ENCODE data around the gene ESR1.
"Not testable (repeated sequence)": the region's sequence is repeated elsewhere in the genome, so short reads cannot be mapped to it uniquely, and the experiment has no call there.

Gene ESR1

GRCh38 chr6:152063170-152063921 is 255.9 kb downstream of the ESR1 start:
- no peaks in the 10 kb centered on the region for H3K4me1 Mint-ChIP-seq
- H3K4me3 Mint-ChIP-seq, result no peak overlapping the region
- H3K36me3 Mint-ChIP-seq, result no peaks in the 10 kb centered on the region
- no peaks in the 10 kb centered on the region for H3K9me3 Mint-ChIP-seq
- DNase-seq (ENCODE audit: low spot score in 2 of 2) (no peak), ATAC-seq (no peak)
- H3K27ac Mint-ChIP-seq, result no peak overlapping the region

DNA sequence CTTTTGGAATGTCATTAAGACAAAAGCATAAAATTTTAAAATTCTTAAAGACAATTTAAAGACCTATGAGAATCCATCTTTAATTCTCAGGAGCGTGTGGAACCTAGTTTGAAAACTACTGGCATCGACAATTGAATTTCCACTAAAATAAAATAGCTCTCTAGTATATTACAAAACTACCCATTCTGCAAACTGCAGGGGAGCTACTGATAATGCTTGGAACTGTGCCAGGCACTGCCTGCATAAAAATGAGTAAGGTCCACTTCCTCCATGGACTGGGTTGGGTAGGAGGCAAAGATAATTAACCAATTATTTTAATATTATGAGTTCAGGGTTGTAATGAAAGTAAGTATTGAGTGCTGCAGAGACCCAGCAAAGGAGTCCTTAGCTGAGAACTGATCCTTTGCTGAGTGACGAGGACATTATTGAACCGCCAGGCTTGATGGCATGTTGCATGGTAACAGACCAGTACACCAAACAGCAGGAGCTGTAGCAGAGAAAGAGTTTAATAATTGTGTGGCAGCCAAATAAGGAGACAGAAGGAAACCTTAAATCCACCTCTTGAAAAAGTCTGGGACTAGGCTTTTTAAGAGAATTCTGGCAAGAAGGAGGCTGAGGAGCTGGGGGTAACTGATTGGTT is 261.3 kb downstream of the ESR1 start:
- no peaks in the 10 kb centered on the region for H3K4me1 Mint-ChIP-seq
- no peaks in the 10 kb centered on the region for H3K9me3 Mint-ChIP-seq
- no peak overlapping the region for H3K27ac Mint-ChIP-seq
- ATAC-seq, result no peak
- no peak for DNase-seq (ENCODE audit: low spot score in 2 of 2)
- no peak overlapping the region for H3K4me3 Mint-ChIP-seq
- H3K36me3 Mint-ChIP-seq, result no peaks in the 10 kb centered on the region

DNA sequence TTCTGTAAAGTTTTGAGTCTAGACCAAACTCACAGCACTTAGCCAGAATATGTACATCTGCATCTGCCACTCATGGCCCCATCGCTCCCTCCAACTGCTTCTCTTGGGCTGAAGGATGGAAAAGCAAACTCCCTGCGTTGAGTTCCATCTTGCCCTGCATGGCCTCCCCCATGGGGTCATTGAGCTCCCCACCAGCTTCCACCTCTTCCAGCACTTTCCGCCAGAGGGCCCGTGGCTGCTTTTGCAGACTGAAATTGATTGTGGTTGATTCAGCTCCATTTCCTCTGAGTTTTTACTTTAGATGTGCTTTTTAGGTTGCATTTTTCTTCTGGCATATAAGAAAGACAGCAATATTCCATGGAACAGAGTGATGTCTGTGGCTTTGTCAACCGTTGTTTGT is 263.1 kb downstream of the ESR1 start:
- no peaks in the 10 kb centered on the region for H3K36me3 Mint-ChIP-seq
- no peak overlapping the region for H3K4me3 Mint-ChIP-seq
- no peaks in the 10 kb centered on the region for H3K9me3 Mint-ChIP-seq
- H3K4me1 Mint-ChIP-seq, result no peaks in the 10 kb centered on the region
- no peak overlapping the region for H3K27ac Mint-ChIP-seq
- DNase-seq (ENCODE audit: low spot score in 2 of 2) (no peak), ATAC-seq (no peak)

DNA sequence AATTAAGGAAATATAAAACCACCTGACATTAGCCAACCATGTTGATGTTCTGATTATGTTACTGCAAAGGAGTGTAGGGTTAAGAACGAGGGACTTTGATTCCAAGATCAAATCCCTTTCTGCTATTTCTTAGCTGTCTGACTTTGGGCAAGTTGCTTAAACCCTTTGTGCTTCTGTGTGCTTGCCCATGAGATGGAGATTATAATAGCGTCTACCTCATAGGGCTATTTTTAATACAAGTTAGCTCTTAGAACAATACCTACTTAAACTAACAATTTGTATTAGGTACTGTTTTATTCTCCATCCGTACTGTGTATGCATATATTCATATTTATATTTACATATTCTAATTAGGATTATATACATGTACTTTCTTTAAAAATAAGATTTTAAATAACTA is 263.8 kb downstream of the ESR1 start:
- DNase-seq (ENCODE audit: low spot score in 2 of 2) (no peak), ATAC-seq (no peak)
- H3K27ac Mint-ChIP-seq, result no peak overlapping the region
- H3K4me1 Mint-ChIP-seq, result no peaks in the 10 kb centered on the region
- no peak overlapping the region for H3K4me3 Mint-ChIP-seq
- no peaks in the 10 kb centered on the region for H3K36me3 Mint-ChIP-seq
- H3K9me3 Mint-ChIP-seq, result peaks cover 3% of the 10 kb centered on the region

GRCh38 chr6:152071843-152072242 is 264.4 kb downstream of the ESR1 start:
- Mint-ChIP-seq H3K4me3 (no peak overlapping the region), H3K36me3 (no peaks in the 10 kb centered on the region), H3K9me3 (peaks cover 3% of the 10 kb centered on the region), H3K4me1 (no peaks in the 10 kb centered on the region), H3K27ac (no peak overlapping the region)
- ATAC-seq, result no peak
- no peak for DNase-seq (ENCODE audit: low spot score in 2 of 2)

- not testable (repeated sequence) for H3K4me3 Mint-ChIP-seq; H3K27ac Mint-ChIP-seq; H3K4me1 Mint-ChIP-seq; H3K36me3 Mint-ChIP-seq; H3K9me3 Mint-ChIP-seq; ATAC-seq; DNase-seq (ENCODE audit: low spot score in 2 of 2)
Measured at GRCh38 chr6:152076242-152076641, 268.8 kb downstream of the ESR1 start.

- peaks cover 6% of the 10 kb centered on the region for H3K9me3 Mint-ChIP-seq
Measured at GRCh38 chr6:152078001-152078400, 270.5 kb downstream of the ESR1 start.

GRCh38 chr6:152078804-152079203 is 271.3 kb downstream of the ESR1 start:
- no peaks in the 10 kb centered on the region for H3K36me3 Mint-ChIP-seq
- H3K4me1 Mint-ChIP-seq, result no peaks in the 10 kb centered on the region
- ATAC-seq (no peak), DNase-seq (ENCODE audit: low spot score in 2 of 2) (no peak)
- no peak overlapping the region for H3K27ac Mint-ChIP-seq
- H3K4me3 Mint-ChIP-seq, result no peak overlapping the region
- peaks cover 6% of the 10 kb centered on the region for H3K9me3 Mint-ChIP-seq

More at GRCh38 chr6:152078001-152078400, 270.5 kb downstream of the ESR1 start:
- H3K4me1 Mint-ChIP-seq, result no peaks in the 10 kb centered on the region
- H3K27ac Mint-ChIP-seq, result no peak overlapping the region
- no peak overlapping the region for H3K4me3 Mint-ChIP-seq
- DNase-seq (ENCODE audit: low spot score in 2 of 2) (no peak), ATAC-seq (no peak)
- no peaks in the 10 kb centered on the region for H3K36me3 Mint-ChIP-seq

DNA sequence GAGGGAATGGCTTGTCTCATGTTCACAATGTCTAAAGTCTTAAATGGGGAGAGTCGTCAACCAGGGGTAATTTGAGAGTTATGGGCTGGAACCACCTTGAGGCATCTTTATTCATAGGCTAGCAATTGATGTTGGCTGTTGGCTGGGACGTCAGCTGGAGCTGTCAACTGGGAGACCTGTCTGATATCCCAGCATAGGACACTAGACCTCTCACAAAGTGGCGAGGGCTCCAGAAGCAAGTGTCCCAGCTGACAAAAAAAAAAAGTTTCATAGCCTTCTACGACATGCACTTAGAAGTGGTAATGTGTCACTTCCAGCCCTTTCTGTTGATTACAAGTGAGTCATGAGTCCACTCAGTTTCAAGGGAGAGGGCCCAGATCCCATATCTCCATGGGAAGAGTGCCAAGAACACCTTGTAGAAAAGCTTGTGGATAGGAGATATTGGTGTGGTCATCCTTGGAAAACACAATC is 278.0 kb downstream of the ESR1 start:
- Mint-ChIP-seq H3K4me3 (no peak overlapping the region), H3K4me1 (no peaks in the 10 kb centered on the region), H3K36me3 (no peaks in the 10 kb centered on the region), H3K9me3 (no peaks in the 10 kb centered on the region), H3K27ac (no peak overlapping the region)
- ATAC-seq (no peak), DNase-seq (ENCODE audit: low spot score in 2 of 2) (no peak)

DNA sequence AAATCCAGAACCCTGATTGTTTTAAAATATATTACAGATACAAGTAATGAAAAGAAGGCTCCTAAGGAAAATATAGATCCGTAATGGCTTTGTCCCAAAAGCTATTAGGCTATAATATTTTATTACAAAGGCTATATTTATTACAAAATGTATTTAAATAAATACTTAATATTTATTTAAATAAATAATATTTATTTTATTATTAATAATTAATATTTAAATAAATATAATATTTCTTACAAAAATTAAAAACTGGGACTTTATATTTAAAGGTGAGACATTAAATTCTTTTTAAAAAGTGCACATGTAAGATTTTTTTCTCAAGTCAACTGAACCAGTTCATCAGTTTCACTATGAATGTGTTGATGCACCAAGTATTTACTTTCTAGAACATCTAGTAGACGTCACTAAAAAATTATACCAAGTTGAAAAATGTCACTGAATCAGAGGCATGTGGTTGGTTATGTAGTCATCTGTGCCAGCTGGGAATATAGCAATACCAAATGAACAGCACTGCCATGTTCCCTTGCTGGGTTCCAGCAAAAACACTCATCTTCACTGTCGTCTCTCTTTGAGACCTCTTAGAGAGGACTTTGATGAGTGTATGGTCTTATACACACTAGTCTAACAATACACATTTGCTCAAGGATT is 278.9 kb downstream of the ESR1 start:
- ATAC-seq, result peak; percentile 59
- Mint-ChIP-seq H3K27ac (no peak overlapping the region), H3K9me3 (no peaks in the 10 kb centered on the region)

GRCh38 chr6:152087096-152087495 is 279.6 kb downstream of the ESR1 start:
- no peak overlapping the region for H3K4me3 Mint-ChIP-seq
- H3K36me3 Mint-ChIP-seq, result no peaks in the 10 kb centered on the region
- no peak for DNase-seq (ENCODE audit: low spot score in 2 of 2)
- H3K27ac Mint-ChIP-seq, result no peak overlapping the region
- ATAC-seq, result no peak
- no peaks in the 10 kb centered on the region for H3K9me3 Mint-ChIP-seq
- H3K4me1 Mint-ChIP-seq, result no peaks in the 10 kb centered on the region

More for the DNA sequence above, 278.9 kb downstream of the ESR1 start:
- no peak for DNase-seq (ENCODE audit: low spot score in 2 of 2)
- no peaks in the 10 kb centered on the region for H3K36me3 Mint-ChIP-seq
- no peaks in the 10 kb centered on the region for H3K4me1 Mint-ChIP-seq
- no peak overlapping the region for H3K4me3 Mint-ChIP-seq

DNA sequence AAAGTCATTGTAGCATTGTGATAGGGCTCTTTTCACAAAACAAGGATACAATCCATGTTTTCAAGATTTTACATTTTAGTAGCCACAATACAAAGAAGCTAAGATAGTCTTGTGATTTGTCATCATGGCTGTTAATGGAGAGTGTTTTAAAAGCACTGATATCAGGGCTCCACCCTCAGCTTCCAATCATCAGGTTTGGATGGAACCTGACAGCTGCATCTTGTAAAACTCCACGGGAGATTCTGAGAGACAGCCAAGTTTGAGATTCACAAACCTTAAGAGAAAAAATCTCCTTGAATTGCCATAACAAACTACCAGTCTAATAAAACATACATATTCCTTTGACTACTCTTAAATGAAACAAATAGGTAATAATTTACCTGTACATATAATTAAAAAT is 280.2 kb downstream of the ESR1 start:
- ATAC-seq, result no peak
- Mint-ChIP-seq H3K4me3 (no peak overlapping the region), H3K9me3 (no peaks in the 10 kb centered on the region), H3K36me3 (no peaks in the 10 kb centered on the region), H3K27ac (no peak overlapping the region), H3K4me1 (no peaks in the 10 kb centered on the region)
- DNase-seq (ENCODE audit: low spot score in 2 of 2), result no peak

DNA sequence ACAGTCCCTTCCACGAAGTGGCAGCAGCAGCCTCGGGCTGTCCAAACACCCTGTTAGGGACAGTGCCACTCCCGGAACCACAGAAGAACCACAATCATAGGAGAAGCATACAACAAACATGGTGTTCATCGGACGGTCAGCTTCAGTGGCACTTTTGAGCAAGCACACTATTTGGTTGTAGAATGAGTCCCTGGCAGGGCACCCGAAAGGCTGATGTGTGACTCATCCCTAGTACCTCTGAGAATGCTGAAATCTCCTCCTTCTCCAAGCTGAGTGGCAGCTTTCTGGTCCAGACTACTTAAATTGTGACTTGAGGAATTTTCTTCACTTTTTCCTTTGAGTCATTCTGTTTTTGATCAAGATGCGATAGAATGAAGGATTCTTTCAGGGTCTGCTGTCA is 282.5 kb downstream of the ESR1 start:
- no peak overlapping the region for H3K4me3 Mint-ChIP-seq
- ATAC-seq (no peak), DNase-seq (ENCODE audit: low spot score in 2 of 2) (no peak)
- no peaks in the 10 kb centered on the region for H3K9me3 Mint-ChIP-seq
- no peaks in the 10 kb centered on the region for H3K36me3 Mint-ChIP-seq
- peaks cover 8% of the 10 kb centered on the region for H3K4me1 Mint-ChIP-seq
- H3K27ac Mint-ChIP-seq, result no peak overlapping the region

GRCh38 chr6:152091201-152091600 is 283.7 kb downstream of the ESR1 start:
- Mint-ChIP-seq H3K9me3 (no peaks in the 10 kb centered on the region), H3K27ac (peak overlapping the region; percentile 24), H3K4me1 (peaks cover 15% of the 10 kb centered on the region), H3K4me3 (no peak overlapping the region), H3K36me3 (no peaks in the 10 kb centered on the region)
- ATAC-seq (no peak), DNase-seq (ENCODE audit: low spot score in 2 of 2) (no peak)

- Mint-ChIP-seq H3K4me3 (no peak overlapping the region), H3K36me3 (no peaks in the 10 kb centered on the region), H3K27ac (peak overlapping the region; percentile 24), H3K4me1 (peaks cover 15% of the 10 kb centered on the region), H3K9me3 (no peaks in the 10 kb centered on the region)
- DNase-seq (ENCODE audit: low spot score in 2 of 2), result no peak
- ATAC-seq, result no peak
Measured at GRCh38 chr6:152091851-152092341, 284.4 kb downstream of the ESR1 start.

GRCh38 chr6:152093711-152094110 is 286.2 kb downstream of the ESR1 start:
- Mint-ChIP-seq H3K9me3 (no peaks in the 10 kb centered on the region), H3K4me1 (peaks cover 15% of the 10 kb centered on the region), H3K4me3 (no peak overlapping the region), H3K36me3 (no peaks in the 10 kb centered on the region), H3K27ac (peak overlapping the region; percentile 51)
- ATAC-seq (no peak), DNase-seq (ENCODE audit: low spot score in 2 of 2) (no peak)
